ENCODE measurements around the gene OR5AS1.
"Not testable (repeated sequence)": the region's sequence is repeated elsewhere in the genome, so short reads cannot be mapped to it uniquely, and the experiment has no call there.

Gene OR5AS1

DNA sequence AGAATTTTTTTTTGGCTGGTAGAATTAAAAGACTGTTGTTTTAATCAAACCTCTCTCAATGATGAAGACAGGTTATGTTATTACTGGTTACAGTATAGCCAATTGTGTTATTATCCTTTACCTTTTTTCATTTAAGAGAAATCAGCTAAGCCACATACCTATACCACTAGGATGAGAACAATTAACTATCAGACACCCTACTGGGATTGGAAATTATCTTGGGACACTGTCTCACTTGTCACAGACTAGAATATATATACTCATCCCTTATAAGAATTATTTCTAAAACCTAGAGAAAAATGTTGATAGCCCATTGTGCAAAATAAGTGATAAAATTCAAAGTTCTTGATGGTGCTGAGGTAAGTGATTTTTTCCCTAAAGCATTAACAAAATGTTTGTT lies at the start of gene OR5AS1:
Gene OR5AS1, plus strand, starts transcription at position 301 of the 400 bp plus-strand sequence. CDS start 2,765 bp downstream, outside the sequence.
- no peak for DNase-seq

GRCh38 chr11:55994525-55994924 lies 32.9 kb upstream of the OR5AS1 start, which contains the start of gene OR5F1:
Gene OR5F1, minus strand, starts transcription at chr11:55994625. Its CDS starts 0 bp downstream, at chr11:55994625.
- DNase-seq: no peak

GRCh38 chr11:56010716-56011115 lies 16.7 kb upstream of the OR5AS1 start:
- DNase-seq: no peak

DNA sequence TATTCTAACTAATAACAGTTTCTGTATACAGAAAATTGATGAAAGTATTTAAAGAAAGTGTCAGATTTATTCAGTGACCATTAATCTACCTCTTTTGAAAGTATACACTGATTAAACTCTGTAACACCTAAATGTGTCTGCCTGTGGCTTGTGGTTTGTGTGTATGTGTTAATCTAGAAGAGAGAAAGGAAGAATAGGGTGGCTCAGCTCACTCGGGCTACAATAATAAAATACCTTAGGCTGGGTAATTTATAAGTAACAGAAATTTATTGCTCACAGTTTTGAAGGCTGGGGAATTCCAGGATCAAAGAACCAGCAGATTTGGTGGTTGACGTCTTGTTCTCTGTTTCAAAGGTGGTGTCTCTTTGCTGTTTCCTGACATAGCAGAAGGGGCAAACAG lies 13.6 kb upstream of the OR5AS1 start:
- no peak for DNase-seq

- DNase-seq: no peak
Observed at GRCh38 chr11:56045538-56045937, 18.1 kb downstream of the OR5AS1 start.

DNA sequence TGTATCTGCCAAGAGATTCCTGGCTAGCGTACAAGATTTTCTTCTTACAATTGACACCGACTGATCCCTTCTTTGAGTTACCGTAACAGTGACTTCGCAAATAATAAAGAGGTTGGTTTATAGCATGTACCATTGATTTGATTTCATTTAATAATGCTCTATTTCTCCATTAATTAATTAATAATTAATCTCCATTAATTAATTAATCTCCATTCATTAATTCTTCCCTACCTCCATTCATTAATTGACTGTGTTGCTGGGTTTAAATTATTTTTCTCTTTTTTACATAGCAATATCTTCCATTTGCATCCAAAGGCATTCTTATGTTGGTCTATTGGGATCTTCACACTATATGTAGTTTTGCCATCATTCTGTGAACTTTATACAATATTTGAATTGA lies 21.0 kb downstream of the OR5AS1 start:
- DNase-seq: no peak

- DNase-seq: no peak
Observed at GRCh38 chr11:56049487-56049886, 22.0 kb downstream of the OR5AS1 start.

GRCh38 chr11:56056366-56056765 lies 28.9 kb downstream of the OR5AS1 start:
- not testable (repeated sequence) for DNase-seq

- DNase-seq: not testable (repeated sequence)
Observed at GRCh38 chr11:56057661-56058237, 30.3 kb downstream of the OR5AS1 start.

- DNase-seq: not testable (repeated sequence)
Observed at GRCh38 chr11:56058260-56058780, 30.9 kb downstream of the OR5AS1 start.

DNA sequence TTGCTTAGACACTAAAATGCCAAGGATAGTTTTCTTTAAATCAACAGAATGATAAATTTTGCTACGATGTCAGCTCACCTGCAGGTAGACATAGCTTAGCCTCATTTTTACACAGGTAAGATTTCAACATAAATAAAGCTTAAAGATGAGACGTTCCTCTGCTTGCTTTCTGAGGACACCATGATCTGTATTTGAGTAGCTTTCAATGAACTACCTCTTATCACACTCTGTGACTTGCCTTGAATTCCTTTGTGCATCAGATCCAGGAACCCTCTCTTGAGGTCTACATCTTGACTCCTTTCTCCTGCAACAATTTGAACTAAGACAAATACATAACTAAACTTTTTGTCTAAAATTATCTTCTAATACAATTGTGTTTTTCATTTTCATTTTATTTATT lies 39.5 kb downstream of the OR5AS1 start:
- DNase-seq: no peak
